GM13976 (cell line): ENCODE measurements around the gene ANP32B.

ENCODE experiments used
- DNase-seq: peaks from one replicate; pipeline ENCODE4 v3.0.0; 2012; ENCODE audit warnings: low spot score
- in situ Hi-C: fragments of 300-500 bp; cut with MboI; formaldehyde crosslinking; loops from one replicate; pipeline ENCODE4 v1.12.0; 2022; ENCODE audit warnings: low sequenced_read_pairs, mixed read lengths, inconsistent platforms; ENCODE audit not compliant: unreplicated experiment
- TF ChIP-seq, protein P1 (sequence below): IDR thresholded peaks from 2 replicates; pipeline ENCODE4 v1.5.1; 2012; ENCODE audit warnings: borderline replicate concordance, mild to moderate bottlenecking; ENCODE audit not compliant: insufficient read depth; ENCODE audit errors: extremely low read depth, missing control alignments, control extremely low read depth

The ANP32B gene

DNA sequence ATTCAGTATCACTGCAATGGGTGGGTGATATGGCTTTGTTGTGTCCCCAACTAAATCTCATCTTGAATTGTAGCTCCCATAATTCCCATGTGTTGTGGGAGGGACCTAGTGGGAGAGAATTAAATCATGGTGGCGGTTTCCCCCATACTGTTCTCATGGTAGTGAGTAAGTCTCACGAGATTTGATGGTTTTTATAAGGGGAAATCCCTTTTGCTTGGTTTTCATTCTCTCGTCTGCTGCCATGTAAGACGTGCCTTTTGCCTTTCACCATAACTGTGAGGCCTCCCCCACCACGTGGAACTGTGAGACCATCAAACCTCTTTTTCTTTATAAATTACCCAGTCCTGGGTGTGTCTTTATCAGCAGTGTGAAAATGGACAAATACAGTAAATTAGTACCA lies 63.9 kb downstream of the ANP32B start:
- DNase-seq: no peak
- TF ChIP-seq, protein P1, sequence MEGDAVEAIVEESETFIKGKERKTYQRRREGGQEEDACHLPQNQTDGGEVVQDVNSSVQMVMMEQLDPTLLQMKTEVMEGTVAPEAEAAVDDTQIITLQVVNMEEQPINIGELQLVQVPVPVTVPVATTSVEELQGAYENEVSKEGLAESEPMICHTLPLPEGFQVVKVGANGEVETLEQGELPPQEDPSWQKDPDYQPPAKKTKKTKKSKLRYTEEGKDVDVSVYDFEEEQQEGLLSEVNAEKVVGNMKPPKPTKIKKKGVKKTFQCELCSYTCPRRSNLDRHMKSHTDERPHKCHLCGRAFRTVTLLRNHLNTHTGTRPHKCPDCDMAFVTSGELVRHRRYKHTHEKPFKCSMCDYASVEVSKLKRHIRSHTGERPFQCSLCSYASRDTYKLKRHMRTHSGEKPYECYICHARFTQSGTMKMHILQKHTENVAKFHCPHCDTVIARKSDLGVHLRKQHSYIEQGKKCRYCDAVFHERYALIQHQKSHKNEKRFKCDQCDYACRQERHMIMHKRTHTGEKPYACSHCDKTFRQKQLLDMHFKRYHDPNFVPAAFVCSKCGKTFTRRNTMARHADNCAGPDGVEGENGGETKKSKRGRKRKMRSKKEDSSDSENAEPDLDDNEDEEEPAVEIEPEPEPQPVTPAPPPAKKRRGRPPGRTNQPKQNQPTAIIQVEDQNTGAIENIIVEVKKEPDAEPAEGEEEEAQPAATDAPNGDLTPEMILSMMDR: no peak
- in situ Hi-C loops: no loop called here

DNA sequence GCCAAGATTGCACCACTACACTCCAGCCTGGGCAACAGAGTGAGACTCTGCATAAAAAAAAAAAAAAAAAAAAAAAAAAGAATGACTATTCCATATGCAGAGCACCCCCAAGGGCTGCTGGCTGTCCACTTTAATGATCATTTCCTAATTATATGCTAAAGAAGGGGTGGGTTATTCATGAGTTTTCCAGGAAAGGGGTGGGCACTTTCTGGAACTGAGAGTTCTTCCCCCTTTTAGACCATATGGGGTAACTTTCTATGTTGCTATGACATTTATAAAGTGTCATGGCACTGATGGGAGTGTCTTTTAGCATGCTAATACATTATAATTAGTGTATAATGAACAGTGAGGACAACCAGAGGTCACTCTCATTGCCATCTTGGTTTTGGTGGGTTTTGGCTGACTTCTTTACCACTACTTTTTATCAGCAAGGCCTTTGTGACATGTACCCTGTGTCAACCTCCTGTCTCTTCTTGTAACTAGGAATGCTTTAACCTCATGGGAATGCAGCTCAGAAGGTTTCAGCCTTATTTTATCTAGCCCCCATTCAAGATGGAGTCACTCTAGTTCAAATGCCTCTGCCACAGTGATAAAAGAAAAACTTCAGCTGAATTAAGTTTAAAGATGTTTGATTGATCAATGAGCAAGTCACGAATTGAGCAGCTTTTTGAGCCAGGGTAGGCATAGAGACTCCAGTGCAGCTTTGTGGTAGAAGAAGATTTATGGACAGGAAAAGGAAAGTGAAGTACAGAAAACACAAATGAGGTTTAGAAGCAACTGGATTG lies 66.3 kb downstream of the ANP32B start:
- in situ Hi-C loops: no loop called here
- TF ChIP-seq, protein P1: no peak
- DNase-seq: no peak

- TF ChIP-seq, protein P1: no peak
- DNase-seq: no peak
- in situ Hi-C loops: no loop called here
Observed at GRCh38 chr9:98050351-98050750, 67.2 kb downstream of the ANP32B start.

GRCh38 chr9:98054376-98054951 lies 71.3 kb downstream of the ANP32B start:
- in situ Hi-C loops: no loop called here
- TF ChIP-seq, protein P1: no peak
- DNase-seq: no peak

GRCh38 chr9:98056269-98057137 lies 73.4 kb downstream of the ANP32B start, which contains the start of gene NANS:
TSS of gene NANS (plus strand) at chr9:98056732. CDS start at chr9:98056809, 77 bp downstream.
- peak; percentile 98 for DNase-seq
- TF ChIP-seq, protein P1: no peak
- in situ Hi-C loops: no loop called here

DNA sequence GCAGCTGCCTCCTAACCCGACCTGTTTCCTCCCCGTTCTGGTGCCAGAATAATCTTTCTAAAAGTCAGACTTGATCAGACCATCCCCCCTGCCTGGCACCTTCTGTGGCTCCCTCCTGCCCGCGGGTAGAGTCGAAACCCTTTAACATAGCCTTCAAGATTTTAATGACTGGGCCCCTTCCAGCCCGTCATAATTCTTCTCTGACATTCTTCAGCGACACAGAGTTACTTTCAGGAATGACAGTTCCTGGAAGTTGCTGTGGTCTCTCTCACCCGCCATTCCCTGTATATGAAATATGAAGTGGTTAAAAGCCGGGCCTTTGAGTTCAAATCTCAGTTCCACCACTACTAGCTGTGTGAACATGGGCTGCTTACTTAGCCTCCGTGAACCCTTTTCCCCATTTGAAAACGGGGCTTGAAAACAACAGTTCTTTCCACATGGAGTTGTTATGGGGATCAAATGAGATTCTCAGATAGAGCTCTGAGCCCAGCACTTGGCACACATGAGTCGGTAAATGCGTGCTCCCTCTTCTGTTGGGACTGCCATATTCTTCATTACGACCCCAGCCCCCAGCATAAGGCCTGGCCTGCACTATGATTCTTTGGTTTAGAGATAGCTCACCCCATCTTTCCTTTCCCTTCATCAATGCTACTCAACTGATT lies 74.1 kb downstream of the ANP32B start:
- DNase-seq: no peak
- TF ChIP-seq, protein P1: no peak
- in situ Hi-C loops: no loop called here
